ENCODE results near the gene HMCN1.

The HMCN1 gene

GRCh38 chr1:185808631-185809030, 74.4 kb downstream of the HMCN1 start:
- DNase-seq: no peak

GRCh38 chr1:185811073-185811709, 77.0 kb downstream of the HMCN1 start:
- no peak for DNase-seq

- no peak for DNase-seq
Observed at GRCh38 chr1:185812934-185813333, 78.7 kb downstream of the HMCN1 start.

DNA sequence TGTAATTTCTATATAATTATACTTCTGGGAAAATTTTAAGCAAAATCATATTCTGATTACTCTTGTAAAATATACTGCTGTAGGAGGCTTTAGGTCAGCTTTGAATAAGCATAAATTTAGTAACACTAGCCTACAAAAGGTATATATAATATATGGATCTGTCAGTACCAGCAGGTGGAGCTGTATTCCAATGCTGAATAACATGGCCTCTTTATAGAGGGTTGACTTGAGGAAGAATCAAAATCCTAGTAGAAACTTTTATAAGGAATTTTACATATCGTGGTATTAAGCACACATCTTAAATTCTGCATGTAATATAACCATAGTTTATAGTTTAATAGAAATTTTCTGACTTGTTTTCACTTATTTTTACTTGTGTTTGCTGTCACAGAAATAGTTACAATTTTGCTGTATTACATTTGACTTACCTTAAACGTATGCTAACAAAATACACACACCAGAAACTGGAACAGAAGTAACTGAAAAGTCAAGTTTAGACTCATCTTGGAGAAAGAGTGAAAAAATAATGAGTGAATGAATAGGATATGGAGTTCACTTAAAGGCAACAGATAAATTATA, 79.3 kb downstream of the HMCN1 start:
- DNase-seq: peak; percentile 53

DNA sequence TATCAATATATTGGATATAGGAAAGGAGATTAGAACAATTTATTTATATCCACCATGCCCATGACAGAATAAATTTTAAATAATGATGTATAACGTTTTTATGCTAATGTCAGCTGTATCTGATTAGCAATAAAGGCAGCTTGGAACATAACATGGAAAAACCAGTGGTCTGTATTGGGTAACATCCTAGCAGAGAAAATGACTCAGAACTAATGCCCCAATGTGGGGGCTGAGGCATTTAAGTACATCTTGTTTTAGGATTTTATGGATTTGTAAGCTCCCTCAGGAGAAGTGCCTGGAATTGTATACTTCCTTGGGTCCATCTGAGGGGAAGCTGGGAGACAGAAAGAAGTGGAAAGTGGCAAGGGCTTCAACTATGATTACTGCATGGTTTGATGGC, 82.3 kb downstream of the HMCN1 start:
- no peak for DNase-seq

DNA sequence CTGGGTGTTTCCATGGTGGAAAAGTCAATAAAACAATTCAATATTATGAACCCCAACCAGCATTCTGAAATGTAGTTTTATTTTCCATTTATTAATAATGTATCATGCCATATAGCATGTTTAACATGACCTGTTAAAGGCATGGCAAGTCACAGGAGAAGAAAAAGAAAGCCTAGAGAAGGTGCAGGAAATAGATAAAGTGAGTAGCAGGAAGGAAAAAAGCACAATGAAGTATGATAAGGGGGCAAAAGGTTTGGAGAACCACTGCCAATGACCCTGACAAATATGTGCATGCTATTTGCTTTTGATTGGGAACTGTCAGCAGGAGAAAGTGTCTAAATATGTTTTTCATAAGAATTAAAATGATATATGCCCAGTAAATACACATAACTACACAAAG, 85.6 kb downstream of the HMCN1 start:
- no peak for DNase-seq

DNA sequence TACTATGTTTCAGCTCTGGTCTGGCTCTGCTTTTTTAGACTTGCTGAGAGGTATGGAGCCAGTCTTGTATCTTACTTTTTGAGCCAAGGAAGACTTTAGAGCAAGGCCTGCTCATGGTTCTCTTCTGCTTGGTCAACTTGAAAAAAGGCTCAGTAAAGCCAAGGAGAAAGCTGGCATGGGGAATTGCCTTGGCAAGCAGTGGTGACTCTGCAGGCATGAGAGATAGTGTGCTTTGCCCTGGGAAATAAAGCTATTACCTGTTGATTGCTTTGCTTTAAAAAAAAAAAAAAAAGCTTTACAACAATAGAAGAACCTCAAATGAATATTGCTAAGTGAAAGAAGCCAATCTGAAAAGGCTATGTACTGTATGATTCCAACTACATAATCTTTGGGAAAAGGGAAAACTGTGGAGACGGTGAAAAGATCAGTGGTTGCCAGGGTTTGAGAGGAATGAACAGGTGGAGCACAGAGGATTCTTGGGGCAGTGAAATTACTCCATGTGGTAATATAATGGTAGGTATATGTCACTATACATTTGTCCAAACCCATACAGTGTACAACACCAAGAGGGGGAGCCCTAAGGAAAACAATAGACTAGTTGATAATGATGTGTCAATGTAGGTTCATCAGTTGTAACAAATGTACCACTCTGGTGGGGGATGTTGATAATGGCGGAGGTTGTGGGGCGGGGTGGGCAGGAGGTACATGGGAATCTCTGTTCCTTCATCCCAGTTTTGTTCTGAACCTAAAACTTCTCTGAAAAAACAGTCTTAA, 87.6 kb downstream of the HMCN1 start:
- DNase-seq: no peak

GRCh38 chr1:185823467-185823866, 89.3 kb downstream of the HMCN1 start:
- no peak for DNase-seq

- no peak for DNase-seq
Observed at GRCh38 chr1:185824106-185824505, 89.9 kb downstream of the HMCN1 start.

DNA sequence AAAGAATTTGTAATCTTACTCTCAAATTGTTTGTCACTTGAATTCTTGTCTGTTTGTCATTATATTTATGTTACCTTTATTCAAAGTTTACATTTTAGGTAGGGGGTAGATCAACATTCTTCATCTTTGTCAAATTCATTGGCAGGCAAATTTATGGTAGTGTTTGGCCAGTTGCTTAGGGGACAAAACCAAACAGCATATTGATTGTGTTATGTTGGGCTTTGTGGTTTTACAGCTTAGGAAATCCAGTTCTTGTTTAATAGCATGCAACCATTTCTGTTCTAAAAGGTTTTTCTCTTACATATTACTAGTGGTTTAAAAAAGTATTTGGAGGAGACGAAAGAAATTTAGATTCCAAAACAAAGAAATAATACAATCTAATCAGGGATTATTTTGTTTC, 91.4 kb downstream of the HMCN1 start:
- DNase-seq: no peak

DNA sequence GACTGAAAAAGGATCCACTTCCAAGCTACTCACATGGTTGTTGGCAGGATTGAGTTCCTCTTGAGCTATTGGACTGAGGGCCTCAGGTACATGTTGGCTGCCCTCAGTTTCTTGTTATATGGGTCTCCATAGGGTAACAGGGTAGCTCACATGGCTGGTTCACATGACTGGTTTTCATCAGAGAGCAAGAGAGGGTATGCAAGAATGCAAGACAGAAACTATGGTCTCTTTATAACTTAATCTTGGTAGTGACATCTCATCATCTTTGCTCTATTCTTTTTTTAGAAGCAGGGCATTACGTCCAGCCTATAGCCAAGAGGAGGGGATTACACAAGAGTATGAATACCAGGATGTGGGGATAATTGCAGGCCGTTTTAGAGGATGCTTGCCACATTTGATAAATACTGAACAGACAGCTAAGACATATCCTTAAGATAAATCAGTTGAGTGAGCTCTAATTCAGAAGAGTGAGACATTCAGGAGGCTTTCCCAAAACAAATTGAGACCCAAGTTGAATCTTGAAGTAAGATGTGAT, 100.2 kb downstream of the HMCN1 start:
- no peak for DNase-seq

GRCh38 chr1:185835191-185835590, 101.0 kb downstream of the HMCN1 start:
- no peak for DNase-seq

DNA sequence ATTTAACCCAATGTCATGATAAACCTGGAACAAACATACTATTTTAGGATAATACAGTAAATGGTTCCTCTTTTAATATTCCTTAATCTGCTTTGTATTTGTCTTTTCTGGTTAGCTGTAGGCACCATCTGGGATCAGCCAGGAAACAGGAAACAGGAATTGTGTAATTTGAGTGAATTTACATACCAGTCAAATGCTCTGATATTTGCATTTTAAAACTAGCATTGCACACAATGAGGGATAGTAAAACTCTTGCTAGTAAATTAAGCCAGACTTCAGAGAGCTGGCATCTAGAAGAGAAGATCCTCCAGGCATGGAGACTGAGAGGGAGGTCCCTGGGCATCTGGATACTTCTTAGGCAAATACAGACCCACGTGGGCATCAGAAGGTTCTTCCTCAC, 103.5 kb downstream of the HMCN1 start:
- no peak for DNase-seq

DNA sequence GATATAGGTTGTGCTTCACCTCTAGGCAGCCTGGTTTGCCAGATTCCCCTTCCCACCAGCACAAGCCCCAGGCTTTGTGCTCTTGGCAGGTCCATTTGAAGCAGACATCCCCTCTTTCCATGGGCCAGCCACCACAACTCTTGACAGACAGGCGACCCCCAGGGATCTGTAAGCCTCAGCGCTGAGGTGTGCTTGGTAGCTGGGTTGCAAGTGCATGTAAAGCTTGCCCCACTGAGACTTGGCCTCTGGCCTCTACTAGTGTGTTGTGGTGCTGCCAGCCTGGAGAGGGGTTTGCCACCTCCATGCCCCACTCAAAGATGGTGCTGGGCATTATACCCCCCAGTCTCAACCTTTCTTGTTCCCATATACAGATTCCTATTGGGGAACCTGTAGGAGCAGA, 103.9 kb downstream of the HMCN1 start:
- no peak for DNase-seq

- DNase-seq: no peak
Observed at GRCh38 chr1:185840880-185841279, 106.7 kb downstream of the HMCN1 start.

GRCh38 chr1:185843297-185843869, 109.2 kb downstream of the HMCN1 start:
- no peak for DNase-seq

GRCh38 chr1:185843986-185844385, 109.8 kb downstream of the HMCN1 start:
- DNase-seq: no peak

DNA sequence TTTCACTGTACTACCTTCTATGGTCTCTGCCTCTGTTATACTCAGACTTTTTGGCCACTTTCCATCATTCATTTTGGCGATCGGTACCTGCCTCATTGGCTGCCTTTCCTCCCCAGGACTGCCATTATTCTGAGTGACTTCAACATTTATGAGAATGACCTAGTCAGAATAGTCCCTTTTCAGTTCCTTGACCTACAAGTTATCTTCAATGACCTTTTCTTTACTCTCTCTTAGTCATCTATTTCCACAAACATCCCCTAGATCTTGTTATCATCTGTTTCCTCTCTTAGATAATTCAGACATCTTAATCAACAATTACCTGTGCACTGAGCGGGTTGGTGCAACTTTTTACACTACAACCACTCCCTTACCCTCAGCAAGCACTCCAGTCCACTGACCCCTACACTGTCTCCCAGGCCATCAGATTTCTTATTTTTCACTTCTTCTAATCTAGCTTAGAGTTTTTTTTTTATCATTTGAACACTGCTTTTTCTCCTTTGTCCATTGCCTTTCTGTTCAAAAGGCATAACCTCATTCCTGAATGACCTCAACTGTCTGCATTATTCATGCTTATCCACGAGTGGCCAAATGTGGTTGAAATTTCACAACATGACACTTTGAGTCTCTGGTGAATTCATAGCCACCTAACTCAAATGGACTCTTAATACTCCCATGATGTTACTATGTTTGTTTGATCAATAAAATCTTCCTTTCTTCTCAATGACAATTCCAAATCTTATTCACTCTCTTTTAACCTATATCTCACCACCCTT, 112.7 kb downstream of the HMCN1 start:
- DNase-seq: no peak

GRCh38 chr1:185849014-185849413, 114.8 kb downstream of the HMCN1 start:
- no peak for DNase-seq

DNA sequence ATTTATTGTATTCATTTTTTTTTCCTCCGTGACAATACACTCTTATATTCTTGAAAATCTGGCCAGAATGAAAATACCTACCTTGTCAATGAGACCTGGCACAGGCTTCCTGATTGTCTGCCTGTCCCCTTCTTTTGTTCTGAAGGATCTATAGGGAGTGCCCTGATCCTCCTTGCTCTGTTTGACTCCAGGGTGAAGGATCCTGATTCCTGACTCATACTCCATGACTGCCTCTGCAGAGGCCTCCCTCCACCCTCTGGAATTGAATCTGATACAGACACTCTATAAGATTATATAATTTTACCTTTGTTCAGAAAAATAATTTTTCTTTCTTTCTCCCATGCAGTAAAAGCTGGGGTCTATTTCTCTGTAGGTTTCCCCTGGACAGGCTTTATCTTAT, 116.2 kb downstream of the HMCN1 start:
- DNase-seq: no peak

DNA sequence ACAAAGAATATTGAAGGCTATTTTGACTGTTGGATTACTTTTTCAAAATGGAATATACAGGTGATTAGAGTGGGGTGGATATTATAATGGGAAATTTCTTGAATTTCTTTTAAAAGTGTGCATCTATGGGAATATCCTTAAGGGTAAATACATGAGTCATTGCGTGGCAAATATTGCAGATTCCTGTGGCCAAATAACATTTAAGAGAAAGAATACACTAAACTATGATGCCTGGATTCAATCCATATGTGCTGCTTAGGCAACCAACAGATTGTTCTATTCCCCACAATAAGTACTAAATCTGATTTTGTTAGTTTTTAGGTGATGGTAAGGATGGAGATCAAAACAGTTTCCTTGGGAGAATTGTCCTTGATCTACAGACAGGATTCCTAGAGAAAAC, 119.5 kb downstream of the HMCN1 start:
- no peak for DNase-seq

DNA sequence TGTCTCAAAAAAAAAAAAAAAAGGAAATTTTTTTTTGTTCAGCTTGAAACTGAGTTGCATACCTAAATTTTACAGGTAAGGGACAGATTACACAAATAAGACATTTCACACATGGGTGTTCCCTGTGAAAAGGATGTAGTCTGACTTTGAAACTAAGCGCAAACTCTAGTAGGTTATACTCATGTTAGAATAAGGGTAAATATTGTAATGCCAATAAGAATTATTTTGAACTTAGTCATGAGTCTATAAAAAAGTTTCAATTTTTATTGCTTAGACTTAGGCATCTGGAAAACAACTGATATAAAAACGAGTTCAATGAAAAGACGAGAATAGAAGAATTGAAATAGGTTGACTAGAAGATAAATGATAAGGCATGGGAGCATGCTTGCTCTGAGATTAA, 122.3 kb downstream of the HMCN1 start:
- DNase-seq: no peak

DNA sequence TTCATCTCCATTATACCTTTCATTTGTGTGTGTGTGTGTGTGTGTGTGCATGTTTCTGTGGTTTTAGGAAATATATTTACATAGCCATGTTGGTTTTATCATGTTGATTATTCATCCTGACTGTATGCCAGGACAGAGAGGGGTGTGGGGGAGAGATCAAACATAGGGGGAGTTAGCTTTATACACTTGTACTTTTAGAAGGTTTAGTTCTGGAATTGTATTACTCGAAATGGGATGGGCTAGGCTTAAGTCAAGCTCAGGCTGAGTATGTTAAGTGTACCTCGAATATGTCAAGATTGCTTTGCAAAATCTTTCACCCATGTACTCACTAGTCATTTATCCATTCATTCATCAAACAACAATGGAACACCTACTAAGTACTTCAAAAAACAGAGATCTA, 123.3 kb downstream of the HMCN1 start:
- no peak for DNase-seq
